Activated T-cell treated with anti-CD3 and anti-CD28 coated beads for 24 hours (primary cell): ENCODE results near the gene LRP5.

Source experiments
- DNase-seq: peaks from one replicate; pipeline ENCODE4 v3.0.0-alpha.2; 2020; ENCODE audit warnings: low read depth

The LRP5 gene

GRCh38 chr11:68312117-68312779 is at the start of gene LRP5:
Gene LRP5, plus strand, starts transcription at chr11:68312591. Its CDS starts 124 bp downstream, at chr11:68312715.
- DNase-seq: no peak

GRCh38 chr11:68263444-68264035 is 48.9 kb upstream of the LRP5 start:
- DNase-seq: no peak

GRCh38 chr11:68264244-68264643 is 48.1 kb upstream of the LRP5 start:
- no peak for DNase-seq

GRCh38 chr11:68264741-68265540 is 47.5 kb upstream of the LRP5 start:
- no peak for DNase-seq

- DNase-seq: no peak
Measured at GRCh38 chr11:68266121-68266891, 46.1 kb upstream of the LRP5 start.

GRCh38 chr11:68266936-68267880 is 45.2 kb upstream of the LRP5 start:
- DNase-seq: no peak

- no peak for DNase-seq
Measured at GRCh38 chr11:68267881-68268240, 44.5 kb upstream of the LRP5 start.

- DNase-seq: no peak
Measured at GRCh38 chr11:68269414-68270081, 42.8 kb upstream of the LRP5 start.

- DNase-seq: no peak
Measured at GRCh38 chr11:68270196-68271022, 42.0 kb upstream of the LRP5 start.

- DNase-seq: peak; percentile 51
Measured at GRCh38 chr11:68271023-68271780, 41.2 kb upstream of the LRP5 start.

- peak; percentile 91 for DNase-seq
Measured at GRCh38 chr11:68271781-68272608, 40.4 kb upstream of the LRP5 start, which contains the start of gene C11orf24. Gene C11orf24, minus strand, starts transcription at chr11:68271973. Its CDS starts 8,206 bp downstream, at chr11:68263767.

GRCh38 chr11:68273026-68273738 is 39.2 kb upstream of the LRP5 start:
- no peak for DNase-seq

GRCh38 chr11:68274306-68274705 is 38.1 kb upstream of the LRP5 start:
- no peak for DNase-seq

- peak; percentile 24 for DNase-seq
Measured at GRCh38 chr11:68275721-68276507, 36.5 kb upstream of the LRP5 start.

GRCh38 chr11:68276861-68277260 is 35.5 kb upstream of the LRP5 start:
- DNase-seq: no peak

- no peak for DNase-seq
Measured at GRCh38 chr11:68279676-68280075, 32.7 kb upstream of the LRP5 start.
